Astrocyte (in vitro differentiated cells and primary cell): ENCODE data around the gene KLHL42. TPM values are rescaled to one million over a fixed set of nuclear protein-coding genes. Genes with fewer than 3 reads are reported as not detected.

Experiments used
- DNase-seq: peaks from one replicate; pipeline ENCODE4 v3.0.0-alpha.2; 2010; ENCODE audit warnings: low read depth
- FAIRE-seq: peaks from 2 replicates; lab custom pipeline; 2011; peaks lifted over from hg19 to GRCh38; lab: Jason Lieb, UNC
- H2AFZ ChIP-seq: 2 replicates; pipeline ENCODE4 v1.6.0; 2012; ENCODE audit warnings: low read depth, low read length, inconsistent platforms
- H3K27ac ChIP-seq: 2 replicates; pipeline ENCODE4 v1.5.1; 2011; ENCODE audit warnings: low read depth, low read length, inconsistent platforms
- H3K27me3 ChIP-seq: 2 replicates; pipeline ENCODE4 v1.6.0; 2011; ENCODE audit warnings: low read length, inconsistent platforms; ENCODE audit not compliant: insufficient read depth
- H3K36me3 ChIP-seq: 2 replicates; pipeline ENCODE4 v1.5.1; 2011; ENCODE audit warnings: low read length, inconsistent platforms; ENCODE audit not compliant: insufficient read depth
- H3K4me1 ChIP-seq: 2 replicates; pipeline ENCODE4 v1.5.1; 2011; ENCODE audit warnings: low read length, inconsistent platforms; ENCODE audit not compliant: insufficient read depth
- H3K4me2 ChIP-seq: 2 replicates; pipeline ENCODE4 v1.6.0; 2012; ENCODE audit warnings: low read length, inconsistent platforms
- H3K4me3 ChIP-seq: 2 replicates; pipeline ENCODE4 v1.5.1; 2011; ENCODE audit warnings: low read depth, mild to moderate bottlenecking, low read length, inconsistent platforms; ENCODE audit not compliant: insufficient read depth
- H3K79me2 ChIP-seq: 2 replicates; pipeline ENCODE4 v1.6.0; 2012; ENCODE audit warnings: mild to moderate bottlenecking, low read length, inconsistent platforms; ENCODE audit not compliant: insufficient read depth
- H3K9ac ChIP-seq: 2 replicates; pipeline ENCODE4 v1.6.0; 2012; ENCODE audit warnings: mild to moderate bottlenecking, low read length, inconsistent platforms
- H3K9me3 ChIP-seq: 2 replicates; pipeline ENCODE4 v1.5.1; 2012; ENCODE audit warnings: low read depth, mild to moderate bottlenecking, low read length, inconsistent platforms; ENCODE audit not compliant: insufficient read depth
- H4K20me1 ChIP-seq: 2 replicates; pipeline ENCODE4 v1.6.0; 2012; ENCODE audit warnings: low read length, inconsistent platforms; ENCODE audit not compliant: insufficient read depth
- H3K27ac Mint-ChIP-seq: one replicate; pipeline ENCODE4 v1.8.0; 2021; ENCODE audit warnings: mild to moderate bottlenecking, mixed read lengths; ENCODE audit not compliant: unreplicated experiment
- H3K27me3 Mint-ChIP-seq: one replicate; pipeline ENCODE4 v1.8.0; 2021; ENCODE audit warnings: low read depth, mixed read lengths; ENCODE audit not compliant: unreplicated experiment
- H3K36me3 Mint-ChIP-seq: one replicate; pipeline ENCODE4 v1.8.0; 2021; ENCODE audit warnings: low read depth, mixed read lengths; ENCODE audit not compliant: unreplicated experiment
- H3K4me1 Mint-ChIP-seq: one replicate; pipeline ENCODE4 v1.8.0; 2021; ENCODE audit warnings: low read depth, mixed read lengths; ENCODE audit not compliant: unreplicated experiment
- H3K4me3 Mint-ChIP-seq: one replicate; pipeline ENCODE4 v1.8.0; 2021; ENCODE audit warnings: mild to moderate bottlenecking, moderate library complexity, mixed read lengths; ENCODE audit not compliant: unreplicated experiment
- H3K9me3 Mint-ChIP-seq: one replicate; pipeline ENCODE4 v1.8.0; 2021; ENCODE audit warnings: mild to moderate bottlenecking, mixed read lengths; ENCODE audit not compliant: unreplicated experiment
- CTCF ChIP-seq: IDR thresholded peaks from 2 replicates; pipeline ENCODE4 v1.5.1; 2011; ENCODE audit warnings: low read depth, mild to moderate bottlenecking, inconsistent platforms, low read length, moderate library complexity; ENCODE audit not compliant: insufficient read depth
- EZH2 ChIP-seq: IDR thresholded peaks from 2 replicates; pipeline ENCODE4 v1.6.1; 2012; ENCODE audit warnings: mild to moderate bottlenecking, low read length, inconsistent platforms; ENCODE audit not compliant: insufficient read depth
- total RNA-seq: library from RNA; stranded (reverse); gene quantifications from 2 replicates; pipeline ENCODE4 v1.2.1, GENCODE V29; 2021

KLHL42 gene
- total RNA-seq, 1 donor from 2014 or later: 40.8 TPM

- no peaks in the 10 kb centered on the region for H3K4me1 ChIP-seq
- no peak overlapping the region for H3K4me2 ChIP-seq
- peaks cover under 1% of the 10 kb centered on the region for H3K36me3 Mint-ChIP-seq
- TF ChIP-seq EZH2 (no peak), CTCF (no peak)
- no peaks in the 10 kb centered on the region for H3K79me2 ChIP-seq
- no peak overlapping the region for H3K27ac Mint-ChIP-seq
- FAIRE-seq: no peak
- H3K4me3 ChIP-seq: no peak overlapping the region
- H3K4me1 Mint-ChIP-seq: peaks cover 2% of the 10 kb centered on the region
- H2AFZ ChIP-seq: no peak overlapping the region
- H3K9me3 ChIP-seq: no peaks in the 10 kb centered on the region
- no peaks in the 10 kb centered on the region for H3K9me3 Mint-ChIP-seq
- H3K36me3 ChIP-seq: no peaks in the 10 kb centered on the region
- no peak overlapping the region for H3K4me3 Mint-ChIP-seq
- H3K9ac ChIP-seq: no peak overlapping the region
- H4K20me1 ChIP-seq: no peaks in the 10 kb centered on the region
- H3K27me3 Mint-ChIP-seq: no peaks in the 10 kb centered on the region
- DNase-seq: no peak
- no peaks in the 10 kb centered on the region for H3K27me3 ChIP-seq
- no peak overlapping the region for H3K27ac ChIP-seq
Observed at GRCh38 chr12:27806259-27806658, 26.2 kb downstream of the KLHL42 start.

- no peak overlapping the region for H3K4me3 Mint-ChIP-seq
- no peaks in the 10 kb centered on the region for H3K27me3 Mint-ChIP-seq
- H3K36me3 Mint-ChIP-seq: no peaks in the 10 kb centered on the region
- Histone ChIP-seq H3K27me3 (no peaks in the 10 kb centered on the region), H3K4me3 (no peak overlapping the region), H3K4me2 (no peak overlapping the region), H2AFZ (no peak overlapping the region), H3K4me1 (no peaks in the 10 kb centered on the region), H3K9me3 (no peaks in the 10 kb centered on the region), H4K20me1 (no peaks in the 10 kb centered on the region), H3K36me3 (no peaks in the 10 kb centered on the region), H3K9ac (no peak overlapping the region), H3K79me2 (no peaks in the 10 kb centered on the region), H3K27ac (no peak overlapping the region)
- H3K27ac Mint-ChIP-seq: no peak overlapping the region
- FAIRE-seq: no peak
- no peaks in the 10 kb centered on the region for H3K9me3 Mint-ChIP-seq
- peaks cover 2% of the 10 kb centered on the region for H3K4me1 Mint-ChIP-seq
- TF ChIP-seq EZH2 (no peak), CTCF (no peak)
- no peak for DNase-seq
Observed at GRCh38 chr12:27807063-27807703, 27.1 kb downstream of the KLHL42 start.

- H2AFZ ChIP-seq: no peak overlapping the region
- no peaks in the 10 kb centered on the region for H3K9me3 ChIP-seq
- Mint-ChIP-seq H3K27ac (no peak overlapping the region), H3K4me1 (peaks cover 2% of the 10 kb centered on the region), H3K4me3 (no peak overlapping the region), H3K27me3 (no peaks in the 10 kb centered on the region), H3K9me3 (no peaks in the 10 kb centered on the region), H3K36me3 (no peaks in the 10 kb centered on the region)
- no peak overlapping the region for H3K4me3 ChIP-seq
- FAIRE-seq (no peak), DNase-seq (no peak)
- TF ChIP-seq CTCF: no peak
- TF ChIP-seq EZH2: no peak
- no peaks in the 10 kb centered on the region for H3K27me3 ChIP-seq
- H3K79me2 ChIP-seq: no peaks in the 10 kb centered on the region
- H3K27ac ChIP-seq: no peak overlapping the region
- H3K36me3 ChIP-seq: no peaks in the 10 kb centered on the region
- H4K20me1 ChIP-seq: no peaks in the 10 kb centered on the region
- H3K9ac ChIP-seq: no peak overlapping the region
- no peak overlapping the region for H3K4me2 ChIP-seq
- no peaks in the 10 kb centered on the region for H3K4me1 ChIP-seq
Observed at GRCh38 chr12:27808841-27809240, 28.8 kb downstream of the KLHL42 start.
